Peyer's patch (tissue), 4 donors: Measurements from ENCODE around the gene C1orf198. TPM values are rescaled to one million over a fixed set of nuclear protein-coding genes. Genes with fewer than 3 reads are reported as not detected.

Experiments used
- DNase-seq, 3 donors: peaks; one replicate each; pipeline ENCODE4 v3.0.0-alpha.2; 2017 to 2019
- H3K27ac ChIP-seq, 4 donors: fragments of 200-600 bp; sonication (generic); one replicate each; pipeline ENCODE4 v1.5.1; 2016 to 2019
- H3K27me3 ChIP-seq, 2 donors: fragments of 200-600 bp; sonication (generic); one replicate each; pipeline ENCODE4 v1.5.1; 2019
- H3K36me3 ChIP-seq, 3 donors: fragments of 200-600 bp; sonication (generic); one replicate each; pipeline ENCODE4 v1.5.1; 2016 to 2019
- H3K4me1 ChIP-seq, 4 donors: fragments of 200-600 bp; sonication (generic); one replicate each; pipeline ENCODE4 v1.5.1; 2016 to 2019
- H3K4me3 ChIP-seq, 4 donors: fragments of 200-600 bp; sonication (generic); 1 replicate in 3 of 4; 2 replicates in 1 of 4; pipeline ENCODE4 v1.5.1; 2016 to 2019; ENCODE audit warnings: mild to moderate bottlenecking in 1 of 4
- H3K9me3 ChIP-seq, 4 donors: fragments of 200-600 bp; sonication (generic); one replicate each; pipeline ENCODE4 v1.5.1; 2016 to 2019; ENCODE audit warnings: mild to moderate bottlenecking in 1 of 4
- CTCF ChIP-seq, 6 experiments: fragments of 450-650 bp in 4 of 6; fragments of 200-600 bp in 2 of 6; sonication (generic) in 1 of 6; IDR thresholded peaks; one replicate each; pipeline ENCODE4 v1.5.1; 2017 to 2019; ENCODE audit warnings: antibody characterized with exemption in 6 of 6, mild to moderate bottlenecking in 3 of 6, moderate library complexity in 1 of 6
- POLR2A ChIP-seq, 2 donors: fragments of 450-650 bp; IDR thresholded peaks; one replicate each; pipeline ENCODE4 v1.5.1; 2017; ENCODE audit warnings: antibody characterized with exemption in 2 of 2, mild to moderate bottlenecking in 2 of 2, moderate library complexity in 2 of 2
- total RNA-seq, 4 donors: library from RNA; depleted of rRNA; stranded (reverse); fragments of >200 nt; gene quantifications; one replicate each; pipeline ENCODE4 v1.1.0, GENCODE V29; 2016

C1orf198 gene
- total RNA-seq, 4 donors from 2014 or later, result 10.3 to 14.0 (median 11.4) TPM

DNA sequence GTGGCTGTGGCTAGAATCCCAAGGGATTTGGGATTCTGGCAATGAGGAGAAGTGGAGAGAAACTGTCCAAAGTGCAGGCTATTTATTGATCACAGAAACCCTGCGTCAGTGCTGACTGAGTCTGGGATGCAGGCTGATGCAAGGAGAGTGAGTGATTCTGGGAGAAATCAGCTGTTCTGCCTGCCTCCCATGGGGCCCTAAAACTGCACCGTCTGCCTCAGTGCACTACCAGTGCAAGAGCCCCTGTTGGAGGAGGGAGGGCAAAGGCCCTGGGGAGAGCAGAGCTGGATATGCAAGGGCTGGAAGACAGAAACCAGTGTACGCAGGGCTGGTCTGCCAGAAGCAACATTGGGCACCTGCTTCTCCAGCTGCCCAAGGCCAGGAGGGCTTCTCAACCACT lies 42.6 kb downstream of the C1orf198 start:
- H3K36me3 ChIP-seq, result no peaks in the 10 kb centered on the region
- peaks cover 0 to 24% (median 0%) of the 10 kb centered on the region in 4 donors for H3K4me1 ChIP-seq
- no peak overlapping the region for H3K4me3 ChIP-seq
- no peaks in the 10 kb centered on the region for H3K27me3 ChIP-seq
- no peak for DNase-seq
- no peaks in the 10 kb centered on the region for H3K9me3 ChIP-seq
- peak overlapping the region in 2 of 4 donors; percentile 33 to 50 for H3K27ac ChIP-seq
- TF ChIP-seq POLR2A (IDR thresholded peaks at IDR 0.05), result no peak

DNA sequence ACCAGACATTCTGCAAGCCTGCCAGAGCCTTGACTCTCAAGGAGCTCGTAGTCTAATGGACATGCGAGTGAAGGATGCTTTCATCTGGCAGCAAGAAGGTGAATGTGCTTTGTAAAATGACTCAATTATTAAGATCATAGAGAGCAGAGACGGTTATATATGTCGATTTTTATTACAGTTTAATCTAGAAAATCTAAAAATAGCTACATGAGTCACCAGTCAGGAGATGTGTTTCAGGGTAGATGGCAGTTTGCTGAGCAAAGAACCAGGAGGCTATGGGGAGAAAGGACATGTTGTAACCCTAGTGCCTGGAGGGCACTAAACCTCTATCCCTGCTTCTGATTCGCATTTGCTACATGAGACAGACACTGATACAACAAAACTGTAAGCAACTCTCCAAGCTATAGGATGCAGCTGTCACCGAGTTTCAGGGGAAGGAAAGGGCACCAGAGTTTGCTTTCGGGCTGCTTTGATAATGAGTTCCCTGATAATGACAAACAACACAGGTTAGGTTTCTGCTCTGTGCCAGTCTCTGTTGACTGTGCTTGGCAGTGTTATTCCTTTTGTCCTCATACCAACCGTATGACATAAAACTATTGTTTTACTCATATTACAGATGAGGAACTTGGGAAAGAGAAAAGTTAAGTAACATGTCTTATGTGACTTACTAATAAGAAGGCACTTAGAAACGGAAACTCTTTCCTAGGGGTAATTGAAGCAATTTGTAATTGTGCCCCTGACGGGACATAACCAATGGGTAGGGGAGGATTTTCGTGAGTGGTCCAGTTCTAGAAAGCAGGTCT lies 43.2 kb downstream of the C1orf198 start:
- no peaks in the 10 kb centered on the region for H3K27me3 ChIP-seq
- DNase-seq, result no peak
- H3K36me3 ChIP-seq, result no peaks in the 10 kb centered on the region
- peaks cover 0 to 24% (median 0%) of the 10 kb centered on the region in 4 donors for H3K4me1 ChIP-seq
- H3K27ac ChIP-seq, result peak overlapping the region in 2 of 4 donors; percentile 33 to 50
- no peaks in the 10 kb centered on the region for H3K9me3 ChIP-seq
- TF ChIP-seq CTCF (IDR thresholded peaks at IDR 0.05) (no peak), POLR2A (IDR thresholded peaks at IDR 0.05) (no peak)
- no peak overlapping the region for H3K4me3 ChIP-seq

DNA sequence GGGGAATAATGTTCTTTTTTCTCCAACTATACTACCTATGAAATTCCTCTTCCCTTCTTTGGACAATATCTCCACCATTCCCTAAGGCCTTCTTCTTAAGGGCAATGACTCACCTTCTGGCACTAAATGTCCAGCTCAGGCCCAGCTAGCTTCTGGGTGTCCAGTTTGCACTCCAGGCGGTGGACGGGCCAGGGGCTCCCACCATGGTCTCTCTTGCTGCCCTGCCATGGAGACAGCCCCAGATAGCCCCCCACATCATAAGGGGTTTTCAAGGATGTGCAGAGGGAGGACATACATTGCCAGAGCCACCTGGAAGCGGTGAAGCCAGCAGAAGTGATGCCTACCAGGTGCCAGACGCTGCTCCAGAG lies 43.8 kb downstream of the C1orf198 start:
- Histone ChIP-seq H3K9me3 (no peaks in the 10 kb centered on the region), H3K36me3 (no peaks in the 10 kb centered on the region), H3K27ac (no peak overlapping the region), H3K27me3 (no peaks in the 10 kb centered on the region), H3K4me3 (no peak overlapping the region), H3K4me1 (peaks cover 0 to 24% (median 0%) of the 10 kb centered on the region in 4 donors)
- no peak for DNase-seq
- TF ChIP-seq CTCF (IDR thresholded peaks at IDR 0.05) (no peak), POLR2A (IDR thresholded peaks at IDR 0.05) (no peak)

DNA sequence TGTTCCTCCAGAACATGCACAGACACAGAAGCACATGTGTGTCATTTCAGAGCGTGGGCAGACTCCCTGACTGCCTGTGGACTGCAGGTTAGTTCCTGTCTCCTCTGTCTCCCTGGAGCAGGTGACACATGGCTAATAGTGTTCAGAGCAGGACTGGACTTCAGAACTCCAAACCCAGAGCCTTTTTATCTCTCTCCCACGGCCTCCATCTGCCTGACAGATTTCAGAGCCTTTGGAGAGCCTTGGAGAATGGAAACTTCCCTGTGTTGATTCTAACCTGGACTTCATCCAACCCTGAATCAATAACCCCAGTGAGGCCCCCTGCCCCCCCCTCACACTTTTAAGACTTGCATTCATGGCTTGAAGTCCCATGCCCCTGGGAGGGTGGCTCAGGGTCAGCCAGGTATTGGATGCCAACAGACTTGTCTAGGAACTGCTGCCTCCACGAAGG lies 44.4 kb downstream of the C1orf198 start:
- TF ChIP-seq POLR2A (IDR thresholded peaks at IDR 0.05), result no peak
- TF ChIP-seq CTCF (IDR thresholded peaks at IDR 0.05), result no peak
- Histone ChIP-seq H3K4me1 (peaks cover 0 to 24% (median 0%) of the 10 kb centered on the region in 4 donors), H3K36me3 (no peaks in the 10 kb centered on the region), H3K27me3 (no peaks in the 10 kb centered on the region), H3K4me3 (no peak overlapping the region), H3K27ac (no peak overlapping the region), H3K9me3 (no peaks in the 10 kb centered on the region)
- no peak for DNase-seq

- no peak for DNase-seq
- Histone ChIP-seq H3K4me1 (peaks cover 0 to 24% (median 0%) of the 10 kb centered on the region in 4 donors), H3K9me3 (no peaks in the 10 kb centered on the region), H3K27me3 (no peaks in the 10 kb centered on the region), H3K4me3 (no peak overlapping the region), H3K36me3 (no peaks in the 10 kb centered on the region), H3K27ac (no peak overlapping the region)
- TF ChIP-seq POLR2A (IDR thresholded peaks at IDR 0.05), result no peak
- no peak for TF ChIP-seq CTCF (IDR thresholded peaks at IDR 0.05)
These were observed 44.9 kb downstream of the C1orf198 start for GRCh38 chr1:230823426-230823825.

DNA sequence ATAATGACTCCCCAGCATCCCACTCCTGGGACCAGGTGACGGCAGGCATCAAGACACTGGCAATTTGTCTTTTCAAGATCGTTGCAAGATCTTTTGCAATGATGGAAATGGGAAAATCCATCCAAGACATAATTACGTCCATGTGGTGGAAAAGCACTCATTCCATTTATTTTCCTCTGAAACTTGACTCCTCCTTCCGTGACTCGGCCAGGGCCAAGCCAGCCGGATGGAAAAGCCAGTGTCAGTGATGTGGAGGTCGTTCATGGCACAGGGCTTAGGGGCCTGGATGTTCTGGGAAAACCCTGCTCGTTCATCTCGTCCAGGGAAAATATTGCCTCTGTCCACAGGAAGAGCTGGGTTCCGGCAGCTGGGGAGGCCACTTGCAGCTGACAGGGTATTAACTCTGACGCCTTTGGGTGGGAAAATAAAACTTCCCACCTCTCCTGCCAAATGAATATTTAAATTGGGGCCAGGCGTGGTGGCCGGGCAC lies 46.2 kb downstream of the C1orf198 start:
- DNase-seq, result no peak
- H3K27me3 ChIP-seq, result no peaks in the 10 kb centered on the region
- no peaks in the 10 kb centered on the region for H3K9me3 ChIP-seq
- H3K27ac ChIP-seq, result no peak overlapping the region
- no peak overlapping the region for H3K4me3 ChIP-seq
- no peak for TF ChIP-seq CTCF (IDR thresholded peaks at IDR 0.05)
- TF ChIP-seq POLR2A (IDR thresholded peaks at IDR 0.05), result no peak
- H3K36me3 ChIP-seq, result no peaks in the 10 kb centered on the region
- H3K4me1 ChIP-seq, result peaks cover 0 to 24% (median 0%) of the 10 kb centered on the region in 4 donors
